Stomach (tissue), 9 donors: ENCODE data around the gene CGN. TPM values are rescaled to one million over a fixed set of nuclear protein-coding genes. Genes with fewer than 3 reads are reported as not detected.

ENCODE experiments used
- DNase-seq, 2 donors: peaks; one replicate each; pipeline versions ENCODE4 v3.0.0 to v3.0.0-alpha.2; 2013 to 2019
- H3K27ac ChIP-seq, 5 donors: fragments of 200-600 bp in 4 of 5; sonication (generic) in 4 of 5; one replicate each; pipeline ENCODE4 v1.5.1; 2013 to 2019; ENCODE audit warnings: mild to moderate bottlenecking in 1 of 5, moderate library complexity in 1 of 5
- H3K27me3 ChIP-seq, 3 donors: fragments of 200-600 bp; sonication (generic); one replicate each; pipeline ENCODE4 v1.5.1; 2017 to 2019; ENCODE audit warnings: mixed run types in 1 of 3
- H3K36me3 ChIP-seq, 4 donors: fragments of 200-600 bp; sonication (generic); 1 replicate in 3 of 4; 2 replicates in 1 of 4; pipeline ENCODE4 v1.5.1; 2016 to 2019
- H3K4me1 ChIP-seq, 4 donors: fragments of 200-600 bp; sonication (generic); one replicate each; pipeline ENCODE4 v1.5.1; 2016 to 2019
- H3K4me3 ChIP-seq, 4 donors: fragments of 200-600 bp; sonication (generic) in 3 of 4; one replicate each; pipeline ENCODE4 v1.5.1; 2016 to 2019; ENCODE audit warnings: mild to moderate bottlenecking in 1 of 4
- H3K9me3 ChIP-seq, 4 donors: fragments of 200-600 bp; sonication (generic); one replicate each; pipeline ENCODE4 v1.5.1; 2016 to 2019
- EP300 ChIP-seq: sonication (generic); formaldehyde crosslinking; IDR thresholded peaks from one replicate; pipeline ENCODE4 v1.6.1; 2017; ENCODE audit warnings: antibody characterized with exemption
- POLR2A ChIP-seq, 4 donors: fragments of 450-650 bp; IDR thresholded peaks; one replicate each; pipeline ENCODE4 v1.6.1; 2016; ENCODE audit warnings: antibody characterized with exemption in 4 of 4, control low read depth in 2 of 4, mild to moderate bottlenecking in 1 of 4, moderate library complexity in 1 of 4
- POLR2AphosphoS5 ChIP-seq, 3 donors: sonication (generic); formaldehyde crosslinking; IDR thresholded peaks; one replicate each; pipeline ENCODE4 v1.6.1; 2016; ENCODE audit warnings: antibody characterized with exemption in 3 of 3
- WGBS, 5 donors: extraction: QIAGEN DNeasy Blood & Tissue Kit in 3 of 5; methylation state at CpG; one replicate each; pipeline versions ENCODE4 v1.1.5 to v1.1.7; 2013 to 2018; 5-methylcytosine and 5-hydroxymethylcytosine counted together
- intact Hi-C: fragments of 100-400 bp; cut with DNase I; formaldehyde crosslinking; loops from one replicate; pipeline ENCODE4 v1.15.1; 2023; ENCODE audit warnings: low total_unique reads
- polyA plus RNA-seq, 3 donors: library from polyadenylated mRNA; stranded (reverse); fragments of 200-250 nt; gene quantifications; one replicate each; pipeline ENCODE4 v1.2.3, GENCODE V29; 2013
- total RNA-seq, 5 donors: library from RNA; depleted of rRNA; stranded (reverse); fragments of >200 nt; gene quantifications; one replicate each; pipeline versions ENCODE4 v1.1.0 to v1.2.3, GENCODE V29; 2014 to 2016
- TF ChIP-seq, protein P1 (sequence below), 7 experiments: fragments of 450-650 bp in 4 of 7; fragments of 200-600 bp in 3 of 7; sonication (generic) in 3 of 7; IDR thresholded peaks; one replicate each; pipeline ENCODE4 v1.5.1; 2016 to 2019; ENCODE audit warnings: antibody characterized with exemption in 7 of 7, control low read depth in 2 of 7, mild to moderate bottlenecking in 1 of 7
- donor health status: healthy with polysubstance abuse.
- donor health status: Bipolar disorder and iron deficiency.
- donor health status: healthy.

CGN gene
- total and polyA plus RNA-seq, 8 donors: 14.0 to 137 (median 26.7) TPM

DNA sequence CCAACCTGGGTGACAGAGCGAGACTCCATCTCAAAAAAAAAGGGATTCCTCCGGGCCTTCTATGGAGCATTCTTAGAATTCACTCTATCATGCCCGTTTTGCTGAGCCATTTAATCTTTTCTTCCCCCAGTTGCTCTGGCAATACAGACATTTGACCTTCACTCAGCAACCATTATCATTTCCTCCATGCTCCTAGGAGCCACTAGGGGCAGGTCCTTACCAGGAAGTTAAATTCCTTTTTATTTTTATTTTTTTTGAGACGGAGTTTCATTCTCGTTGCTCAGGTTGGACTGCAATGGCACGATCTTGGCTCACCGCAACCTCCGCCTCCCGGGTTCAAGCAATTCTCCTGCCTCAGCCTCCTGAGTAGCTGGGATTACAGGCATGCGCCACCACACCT is 9.7 kb upstream of the CGN start:
- no peak for TF ChIP-seq POLR2A (IDR thresholded peaks at IDR 0.05)
- TF ChIP-seq, protein P1, sequence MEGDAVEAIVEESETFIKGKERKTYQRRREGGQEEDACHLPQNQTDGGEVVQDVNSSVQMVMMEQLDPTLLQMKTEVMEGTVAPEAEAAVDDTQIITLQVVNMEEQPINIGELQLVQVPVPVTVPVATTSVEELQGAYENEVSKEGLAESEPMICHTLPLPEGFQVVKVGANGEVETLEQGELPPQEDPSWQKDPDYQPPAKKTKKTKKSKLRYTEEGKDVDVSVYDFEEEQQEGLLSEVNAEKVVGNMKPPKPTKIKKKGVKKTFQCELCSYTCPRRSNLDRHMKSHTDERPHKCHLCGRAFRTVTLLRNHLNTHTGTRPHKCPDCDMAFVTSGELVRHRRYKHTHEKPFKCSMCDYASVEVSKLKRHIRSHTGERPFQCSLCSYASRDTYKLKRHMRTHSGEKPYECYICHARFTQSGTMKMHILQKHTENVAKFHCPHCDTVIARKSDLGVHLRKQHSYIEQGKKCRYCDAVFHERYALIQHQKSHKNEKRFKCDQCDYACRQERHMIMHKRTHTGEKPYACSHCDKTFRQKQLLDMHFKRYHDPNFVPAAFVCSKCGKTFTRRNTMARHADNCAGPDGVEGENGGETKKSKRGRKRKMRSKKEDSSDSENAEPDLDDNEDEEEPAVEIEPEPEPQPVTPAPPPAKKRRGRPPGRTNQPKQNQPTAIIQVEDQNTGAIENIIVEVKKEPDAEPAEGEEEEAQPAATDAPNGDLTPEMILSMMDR (IDR thresholded peaks at IDR 0.05): peak in 4 of 7 experiments; percentile 11 to 33 (median 18)
- no peak for TF ChIP-seq EP300
- peak in 1 of 3 donors; percentile 15 for TF ChIP-seq POLR2AphosphoS5 (IDR thresholded peaks at IDR 0.05)

GRCh38 chr1:151502035-151502700 is 9.0 kb upstream of the CGN start:
- no peaks in the 10 kb centered on the region for H3K27me3 ChIP-seq
- H3K27ac ChIP-seq: peak overlapping the region in 1 of 5 donors; percentile 14
- peaks cover 0 to 4% (median 0%) of the 10 kb centered on the region in 4 donors for H3K4me1 ChIP-seq
- H3K36me3 ChIP-seq: no peaks in the 10 kb centered on the region
- DNase-seq: no peak
- no peak for TF ChIP-seq POLR2AphosphoS5 (IDR thresholded peaks at IDR 0.05)
- TF ChIP-seq, protein P1 (IDR thresholded peaks at IDR 0.05): no peak
- TF ChIP-seq POLR2A (IDR thresholded peaks at IDR 0.05): no peak
- no peak for TF ChIP-seq EP300
- H3K4me3 ChIP-seq: no peak overlapping the region
- H3K9me3 ChIP-seq: no peaks in the 10 kb centered on the region
- WGBS, 5 donors: 53 to 60% (median 55%) methylated on average over 5 of the region's 5 CpGs
- intact Hi-C loops: no loop called here

More for the DNA sequence above, 9.7 kb upstream of the CGN start:
- 46 to 77% (median 60%) methylated on average over 10 of the region's 10 CpGs for WGBS, 5 donors
- peak overlapping the region in 1 of 5 donors; percentile 14 for H3K27ac ChIP-seq
- no peak overlapping the region for H3K4me3 ChIP-seq
- H3K4me1 ChIP-seq: peaks cover 0 to 4% (median 0%) of the 10 kb centered on the region in 4 donors
- intact Hi-C loops: no loop called here
- H3K36me3 ChIP-seq: no peaks in the 10 kb centered on the region
- H3K9me3 ChIP-seq: no peaks in the 10 kb centered on the region
- no peaks in the 10 kb centered on the region for H3K27me3 ChIP-seq
- DNase-seq: peak in 1 of 2 donors; percentile 63

- no peak for DNase-seq
- Histone ChIP-seq H3K36me3 (no peaks in the 10 kb centered on the region), H3K9me3 (no peaks in the 10 kb centered on the region), H3K27ac (peak overlapping the region in 1 of 5 donors; percentile 14), H3K4me1 (peaks cover 0 to 4% (median 0%) of the 10 kb centered on the region in 4 donors), H3K4me3 (no peak overlapping the region), H3K27me3 (no peaks in the 10 kb centered on the region)
- intact Hi-C loops: no loop called here
- TF ChIP-seq POLR2A (IDR thresholded peaks at IDR 0.05) (no peak), EP300 (no peak), POLR2AphosphoS5 (IDR thresholded peaks at IDR 0.05) (no peak)
- TF ChIP-seq, protein P1 (IDR thresholded peaks at IDR 0.05): no peak
- WGBS, 5 donors: 63 to 72% (median 70%) methylated on average over 7 of the region's 7 CpGs
These were observed 8.1 kb upstream of the CGN start for GRCh38 chr1:151502859-151503780.

- no peak for DNase-seq
- TF ChIP-seq, protein P1 (IDR thresholded peaks at IDR 0.05): no peak
- TF ChIP-seq POLR2AphosphoS5 (IDR thresholded peaks at IDR 0.05) (no peak), EP300 (no peak), POLR2A (IDR thresholded peaks at IDR 0.05) (no peak)
- no peak overlapping the region for H3K27ac ChIP-seq
- WGBS, 5 donors: 26 to 39% (median 38%) methylated on average over 3 of the region's 3 CpGs
- no peak overlapping the region for H3K4me3 ChIP-seq
- H3K4me1 ChIP-seq: peaks cover 0 to 4% (median 0%) of the 10 kb centered on the region in 4 donors
- no peaks in the 10 kb centered on the region for H3K27me3 ChIP-seq
- intact Hi-C loops: no loop called here
- H3K36me3 ChIP-seq: no peaks in the 10 kb centered on the region
- H3K9me3 ChIP-seq: no peaks in the 10 kb centered on the region
These were observed 6.9 kb upstream of the CGN start for GRCh38 chr1:151504252-151504651.
